Mesenteric fat pad (tissue), 1 donor: ENCODE measurements around the gene PIGM. TPM values are rescaled to one million over a fixed set of nuclear protein-coding genes. Genes with fewer than 3 reads are reported as not detected.

Experiments
- DNase-seq: peaks from one replicate; pipeline ENCODE4 v3.0.0-alpha.2; 2020; ENCODE audit warnings: low spot score
- total RNA-seq: library from RNA; stranded (reverse); fragmentation: NEBNext Ultra II Directional; extraction: Animal tissue kit (Norgen Biotek cat#: 25700); gene quantifications from one replicate; pipeline ENCODE4 v1.2.1, GENCODE V29; 2021
- donor health status: DM: yes; HTN: yes; CAD: no.

The PIGM gene
- total RNA-seq, 1 donor from 2014 or later: 4.1 TPM

DNA sequence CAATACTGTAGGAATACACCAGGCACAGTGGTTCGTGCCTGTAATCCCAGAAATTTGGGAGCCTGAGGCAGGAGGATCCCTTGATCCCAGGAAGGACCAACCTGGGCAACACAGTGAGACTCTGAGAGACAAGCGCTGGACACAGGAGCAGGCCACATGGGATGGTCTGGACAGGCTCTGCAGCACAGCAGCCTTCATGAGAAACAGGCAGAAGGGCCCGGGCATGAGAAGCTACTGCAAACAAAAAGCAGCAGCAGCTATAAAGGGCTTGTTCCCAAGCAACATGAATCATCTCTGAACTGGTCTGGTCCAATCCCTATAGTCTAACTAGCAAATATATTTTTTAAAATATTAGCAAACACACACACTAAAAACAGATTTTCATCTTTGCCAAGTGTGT lies 42.2 kb downstream of the PIGM start:
- DNase-seq: no peak

DNA sequence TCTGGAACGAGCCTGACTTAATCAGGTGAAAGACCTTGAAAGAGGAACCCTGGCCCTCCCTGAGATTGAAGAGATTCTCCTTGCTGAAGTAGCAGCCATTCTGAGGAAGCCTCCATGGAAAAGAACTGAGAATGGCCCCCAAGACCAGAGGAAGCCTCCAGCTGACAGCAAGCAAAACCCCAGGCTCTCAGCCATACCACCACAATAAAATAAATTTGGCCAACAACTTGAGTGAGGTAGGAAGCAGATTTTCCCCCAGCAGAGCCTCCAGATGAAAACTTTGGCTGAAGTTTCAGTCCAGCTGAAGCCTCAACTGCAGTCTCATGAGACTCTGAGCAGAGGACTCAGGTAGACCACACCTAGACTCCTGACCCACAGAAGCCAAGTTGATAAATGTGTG lies 43.8 kb downstream of the PIGM start:
- DNase-seq: no peak

DNA sequence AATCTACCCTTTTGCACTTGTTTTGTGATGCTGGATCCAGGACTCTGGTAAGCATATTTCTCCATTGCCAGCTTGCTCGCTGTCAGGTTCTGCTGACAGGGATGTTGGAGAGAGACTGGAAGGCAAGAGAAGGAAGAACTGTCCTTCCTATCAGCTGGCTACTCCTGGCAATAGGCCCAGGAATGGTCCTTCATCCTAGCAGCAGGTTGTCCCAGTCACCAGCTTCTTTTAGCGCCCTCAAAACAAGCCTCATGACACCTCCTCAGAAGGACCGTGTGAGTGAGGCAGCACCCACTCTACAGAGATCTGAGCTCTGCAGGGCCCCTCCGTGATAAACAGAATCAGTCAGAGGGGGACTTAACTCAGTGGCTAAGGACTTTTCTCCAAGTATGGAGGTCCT lies 44.6 kb downstream of the PIGM start:
- no peak for DNase-seq

DNA sequence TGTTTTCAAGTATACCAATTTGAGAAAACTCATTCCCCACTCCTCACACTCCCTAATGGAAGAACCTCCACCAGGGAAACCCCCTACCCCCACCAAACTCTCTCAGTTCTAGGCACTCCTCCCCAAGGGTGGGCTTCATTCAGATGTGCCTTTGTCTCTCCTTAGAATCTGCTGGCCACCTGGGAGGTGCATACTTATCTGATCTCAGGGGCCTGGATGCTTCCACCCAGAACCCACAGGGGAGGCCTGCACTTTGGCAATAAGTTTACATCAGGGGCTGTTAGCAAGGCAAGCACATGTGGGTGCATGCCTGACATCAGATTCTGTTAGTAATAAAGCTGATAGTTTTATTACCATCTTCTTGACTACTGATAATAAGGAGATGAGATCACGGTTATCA lies 45.3 kb downstream of the PIGM start:
- DNase-seq: no peak

DNA sequence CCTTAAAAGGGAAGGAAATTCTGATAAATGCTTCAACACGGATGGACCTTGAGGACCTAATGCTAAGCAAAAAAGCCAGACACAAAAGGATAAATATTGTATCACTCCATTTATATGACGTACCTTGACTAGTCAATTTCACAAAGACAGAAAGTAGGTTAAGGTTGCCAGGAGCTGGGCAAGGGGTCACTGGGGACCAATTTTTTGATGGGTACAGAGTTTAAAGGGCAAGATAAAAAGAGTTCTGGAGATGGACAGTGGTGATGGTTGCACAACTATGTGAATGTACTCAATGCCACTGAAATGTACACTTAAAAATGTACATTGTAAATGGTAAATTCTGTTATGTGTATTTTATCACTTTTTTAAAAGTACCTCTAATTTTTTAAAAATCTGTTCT lies 45.7 kb downstream of the PIGM start:
- no peak for DNase-seq

DNA sequence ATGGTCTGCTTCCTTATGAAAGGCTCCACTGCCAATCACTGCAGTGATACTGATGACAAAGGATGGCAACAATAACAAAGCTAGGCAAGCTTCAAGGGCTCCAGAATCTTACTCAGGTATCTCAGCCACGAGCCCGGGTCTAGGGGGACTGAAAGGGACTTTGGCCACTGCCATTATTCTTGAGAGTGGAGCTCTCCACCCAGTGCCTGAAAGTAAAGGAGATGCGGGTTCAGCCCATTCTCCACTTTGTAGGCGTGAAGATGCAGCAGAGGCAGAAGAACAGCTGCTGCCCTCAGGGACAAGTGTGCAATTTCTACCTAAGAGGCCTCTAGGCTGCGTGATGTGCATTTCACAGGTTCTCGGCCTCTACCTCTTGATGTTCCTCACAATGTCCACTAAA lies 46.3 kb downstream of the PIGM start:
- DNase-seq: no peak

DNA sequence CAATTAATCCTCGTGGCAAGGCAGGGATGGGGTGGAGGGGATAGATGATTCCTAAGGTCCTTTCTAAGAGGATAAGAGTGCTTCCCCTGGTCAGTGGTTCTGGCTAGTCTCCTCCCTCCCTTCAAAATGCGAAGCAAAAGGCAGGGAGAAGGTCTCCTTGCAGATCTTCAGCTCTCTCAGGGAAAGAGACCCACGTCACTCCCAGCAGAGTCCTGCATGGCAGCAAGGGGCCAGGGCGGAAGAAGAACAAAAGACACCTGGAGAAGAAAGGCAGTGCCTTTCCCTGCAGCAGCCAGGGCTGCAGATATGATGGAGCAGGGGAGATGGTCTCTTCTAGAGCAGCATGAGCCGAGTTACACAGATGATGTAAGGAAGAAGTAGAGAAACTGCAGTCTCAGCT lies 48.1 kb downstream of the PIGM start:
- no peak for DNase-seq

DNA sequence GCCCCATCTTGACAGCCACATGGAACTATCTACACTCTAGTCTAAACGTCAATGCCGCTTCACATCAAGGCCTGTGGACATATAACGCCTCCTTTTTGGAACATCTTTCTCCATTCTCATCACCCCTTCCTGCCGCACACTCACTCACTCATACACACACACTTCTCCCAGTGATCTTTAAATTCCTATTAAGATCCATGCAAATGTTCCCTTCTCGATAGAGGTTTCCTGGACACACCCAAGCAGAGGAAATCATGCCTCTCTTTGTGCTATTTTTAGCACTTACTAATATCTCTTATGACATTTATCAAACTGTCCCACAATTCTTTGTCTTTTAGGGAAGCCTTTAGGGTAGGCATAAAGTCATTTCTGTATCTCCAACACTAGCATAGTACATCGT lies 49.5 kb downstream of the PIGM start:
- no peak for DNase-seq

DNA sequence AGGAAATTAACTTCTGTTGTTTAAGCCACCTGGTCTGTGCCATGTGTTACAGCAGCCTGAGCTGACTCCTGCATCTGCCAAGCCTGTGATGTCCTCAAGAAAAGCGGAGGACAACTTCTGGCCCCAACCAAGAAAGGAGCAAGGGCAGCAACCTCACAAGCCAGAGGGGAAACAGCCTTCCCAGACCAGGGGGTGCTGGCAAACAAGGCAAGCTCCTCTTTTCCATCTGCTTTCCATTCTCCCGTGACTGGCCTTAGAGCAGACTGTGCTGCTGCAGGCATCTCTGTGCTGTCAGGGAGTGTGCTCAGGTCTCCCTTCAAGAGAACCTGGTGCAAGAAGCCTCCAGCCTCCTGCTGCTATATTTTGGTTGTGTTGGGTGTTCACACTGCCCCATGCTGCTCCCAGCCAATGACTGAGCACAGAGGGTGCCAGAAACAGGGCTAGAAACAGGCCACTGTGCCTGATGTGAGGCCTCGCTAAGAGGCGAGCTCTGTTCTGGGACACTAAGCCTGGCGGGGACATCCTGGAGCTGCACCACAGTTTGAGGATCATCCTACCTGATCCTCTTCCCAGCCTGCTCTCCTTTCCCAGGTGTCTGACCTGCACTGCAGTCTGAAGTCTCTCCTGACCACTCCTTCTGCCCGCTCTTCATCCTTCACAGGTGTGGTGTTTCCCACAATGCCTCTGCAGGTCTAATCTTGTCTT lies 50.3 kb downstream of the PIGM start:
- no peak for DNase-seq

DNA sequence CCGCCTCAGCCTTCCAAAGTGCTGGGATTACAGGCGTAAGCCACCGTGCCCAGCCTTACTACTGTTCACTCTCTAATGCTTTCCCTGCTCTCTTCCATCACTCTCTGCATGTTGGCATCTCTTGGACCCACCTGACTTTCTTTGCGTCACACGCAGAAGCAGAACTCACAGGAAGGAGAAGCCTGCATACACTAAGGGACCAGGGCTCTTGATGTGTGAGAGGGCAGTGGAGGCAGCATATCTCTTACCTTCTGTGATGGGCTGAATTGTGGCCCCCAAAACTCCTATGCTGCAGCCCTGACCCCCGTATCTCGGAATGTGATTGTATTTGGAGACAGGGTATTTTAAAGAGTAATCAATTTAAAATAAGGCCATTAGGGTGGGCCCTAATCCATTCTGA lies 51.0 kb downstream of the PIGM start:
- no peak for DNase-seq

DNA sequence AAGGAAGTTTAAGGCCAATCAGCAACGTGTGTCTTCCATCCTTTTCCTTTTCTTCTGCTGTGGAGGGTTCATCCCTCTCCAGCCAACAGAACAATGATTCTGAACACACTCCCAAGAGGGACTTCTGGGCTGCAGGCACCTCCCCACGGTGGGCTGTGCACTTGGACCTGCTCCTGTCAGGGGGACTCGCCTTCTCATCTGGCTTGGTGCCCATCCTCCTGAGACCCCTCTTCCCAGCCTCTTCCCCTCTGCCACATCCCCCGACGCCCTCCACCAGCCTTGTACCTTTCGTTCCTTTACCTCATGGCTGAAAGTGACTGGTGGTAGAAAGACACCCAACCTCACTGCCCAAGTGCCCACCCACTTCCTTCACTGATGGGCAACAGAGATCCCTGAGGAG lies 51.7 kb downstream of the PIGM start:
- no peak for DNase-seq

DNA sequence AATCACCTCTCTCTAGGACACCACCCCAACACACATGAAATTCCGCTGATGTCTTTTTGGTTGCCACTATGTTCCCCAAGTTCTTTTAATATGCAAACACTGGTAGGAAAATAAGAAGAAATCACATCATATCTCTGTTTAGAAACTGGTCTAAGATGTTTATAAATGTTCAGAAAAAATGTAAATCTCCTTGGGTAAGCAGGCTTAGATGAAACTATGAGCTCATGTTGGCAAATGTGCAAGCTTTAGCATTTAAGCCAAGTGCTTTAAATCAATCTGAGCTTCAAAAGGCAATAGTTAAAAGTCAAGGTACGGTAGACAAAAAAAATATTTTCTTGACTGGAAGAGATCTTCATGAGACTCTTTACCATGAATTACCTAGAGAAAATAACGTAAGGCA lies 52.5 kb downstream of the PIGM start:
- no peak for DNase-seq

DNA sequence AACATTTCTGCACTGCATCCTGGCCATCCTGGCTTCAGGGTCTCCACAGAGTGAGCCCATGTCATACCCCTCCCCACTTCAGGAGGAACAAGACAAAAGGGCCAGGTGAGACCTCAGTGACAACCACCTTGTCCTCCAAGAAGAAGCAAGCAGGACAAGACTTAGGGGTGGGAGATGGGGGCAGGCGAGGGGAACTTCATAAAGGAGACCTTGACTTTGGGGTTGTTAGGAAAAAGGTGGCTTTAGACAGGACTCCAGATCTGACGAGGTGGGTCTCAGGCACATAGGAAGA lies 53.7 kb downstream of the PIGM start:
- no peak for DNase-seq

DNA sequence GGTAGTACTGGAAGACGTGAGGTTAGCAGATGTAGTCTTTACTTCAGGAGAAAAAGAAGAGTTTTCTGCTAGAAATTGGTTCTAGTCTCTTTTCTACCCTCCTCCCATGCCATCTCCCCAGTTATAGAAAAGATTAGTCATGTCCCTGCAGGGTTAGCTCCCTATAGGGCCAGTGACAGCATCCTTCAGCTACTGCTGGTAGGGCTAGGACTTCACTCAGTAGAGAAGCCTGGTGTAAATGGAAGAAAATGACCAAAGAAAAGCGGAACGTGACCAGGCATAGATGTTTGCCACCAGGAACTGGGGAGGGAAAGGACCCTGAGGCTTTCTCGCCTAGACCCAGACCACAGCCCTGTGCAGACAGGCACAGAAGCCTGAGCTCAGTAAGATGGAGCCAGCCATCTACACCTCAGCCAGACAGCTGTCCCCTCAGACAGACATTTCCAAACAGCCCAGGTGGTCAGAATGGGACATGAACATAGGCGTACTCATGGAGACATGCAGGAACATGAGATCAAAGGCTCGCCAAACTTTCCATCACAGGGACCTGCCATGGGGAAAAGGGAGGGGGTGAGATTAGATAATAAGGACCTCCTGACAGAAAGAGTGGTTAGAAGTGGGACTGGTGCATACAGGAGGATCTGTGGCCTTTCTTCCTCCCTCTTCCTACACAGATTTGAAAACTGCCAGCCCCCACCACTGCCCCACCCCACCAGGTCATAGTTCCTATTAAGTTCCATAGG lies 54.3 kb downstream of the PIGM start:
- DNase-seq: no peak

Other genes starting within 250 kb of the PIGM start
- not detected for gene FCRL6, start 229.6 kb downstream of the PIGM start, total RNA-seq
- gene SLAMF8, start 205.1 kb downstream of the PIGM start, total RNA-seq: 11.3 TPM
- not detected for gene VSIG8, start 169.3 kb downstream of the PIGM start, total RNA-seq
- 0.64 TPM for gene CFAP45, start 131.8 kb downstream of the PIGM start, total RNA-seq
- gene TAGLN2, start 106.5 kb downstream of the PIGM start, total RNA-seq: 314 TPM
- gene IGSF9, start 86.4 kb downstream of the PIGM start, total RNA-seq: 0.13 TPM
- not detected for gene SLAMF9, start 77.8 kb downstream of the PIGM start, total RNA-seq
- 0.16 TPM for gene KCNJ10, start 38.2 kb upstream of the PIGM start, total RNA-seq
- not detected for gene KCNJ9, start 49.5 kb upstream of the PIGM start, total RNA-seq
- gene IGSF8, start 66.6 kb upstream of the PIGM start, total RNA-seq: 20.4 TPM
- gene ATP1A2, start 83.8 kb upstream of the PIGM start, total RNA-seq: 31.2 TPM
- 0.39 TPM for gene ATP1A4, start 119.6 kb upstream of the PIGM start, total RNA-seq
- 0.39 TPM for gene CASQ1, start 158.6 kb upstream of the PIGM start, total RNA-seq
- 486 TPM for gene PEA15, start 173.4 kb upstream of the PIGM start, total RNA-seq
- gene DCAF8, start 230.6 kb upstream of the PIGM start, total RNA-seq: 127 TPM